Measurements from ENCODE around the gene FGF21.
"Not testable (repeated sequence)": the region's sequence is repeated elsewhere in the genome, so short reads cannot be mapped to it uniquely, and the experiment has no call there.

The FGF21 gene

DNA sequence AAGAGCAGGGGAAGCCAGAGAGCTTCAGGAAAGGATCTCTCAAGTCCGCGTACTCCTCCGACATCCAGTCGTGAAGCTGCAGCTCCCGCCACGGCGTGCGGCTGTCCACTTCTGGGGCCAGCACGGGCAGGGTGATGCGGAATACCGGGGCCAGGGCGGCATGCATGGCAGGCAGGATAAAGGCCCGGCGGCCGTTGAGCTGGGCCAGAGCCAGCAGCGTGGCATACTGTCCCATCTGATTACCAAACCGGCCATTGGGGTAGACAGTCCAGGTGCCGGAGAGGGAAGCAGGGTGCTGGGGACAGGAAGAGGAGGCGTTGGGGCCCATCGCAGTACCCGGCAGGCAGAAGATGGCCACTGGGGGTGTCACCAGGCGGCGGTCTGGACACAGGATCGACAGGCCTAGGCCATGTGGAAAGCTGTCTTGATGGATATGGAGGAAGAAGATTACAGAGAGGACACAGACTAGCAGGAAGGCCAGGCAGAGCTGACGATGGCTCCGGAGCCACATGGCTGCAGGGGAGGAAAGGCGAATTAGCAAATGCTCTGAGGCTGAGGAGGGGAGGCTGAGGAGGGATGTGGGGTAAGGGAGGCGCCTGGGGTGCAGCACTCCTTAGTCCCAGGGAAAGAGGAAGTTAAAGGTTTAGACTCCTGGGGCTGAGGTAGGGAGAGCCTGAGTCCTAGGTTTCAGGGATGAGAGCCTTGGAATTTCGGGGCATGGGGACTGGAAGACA, 4.4 kb upstream of the FGF21 start:
- no peak overlapping the region for H3K9ac ChIP-seq (ENCODE audit: low read length)
- H3K27me3 ChIP-seq (ENCODE audit: control insufficient read depth, insufficient read depth, low read length), result peaks cover 12% of the 10 kb centered on the region
- H3K4me1 ChIP-seq (ENCODE audit: control insufficient read depth, insufficient read depth, low read length), result no peaks in the 10 kb centered on the region
- H3K4me3 ChIP-seq (ENCODE audit: low read length), result no peak overlapping the region
- H3K27ac ChIP-seq (ENCODE audit: low read depth, low read length), result no peak overlapping the region
- H3K36me3 ChIP-seq (ENCODE audit: control insufficient read depth, insufficient read depth, low read length), result no peaks in the 10 kb centered on the region

DNA sequence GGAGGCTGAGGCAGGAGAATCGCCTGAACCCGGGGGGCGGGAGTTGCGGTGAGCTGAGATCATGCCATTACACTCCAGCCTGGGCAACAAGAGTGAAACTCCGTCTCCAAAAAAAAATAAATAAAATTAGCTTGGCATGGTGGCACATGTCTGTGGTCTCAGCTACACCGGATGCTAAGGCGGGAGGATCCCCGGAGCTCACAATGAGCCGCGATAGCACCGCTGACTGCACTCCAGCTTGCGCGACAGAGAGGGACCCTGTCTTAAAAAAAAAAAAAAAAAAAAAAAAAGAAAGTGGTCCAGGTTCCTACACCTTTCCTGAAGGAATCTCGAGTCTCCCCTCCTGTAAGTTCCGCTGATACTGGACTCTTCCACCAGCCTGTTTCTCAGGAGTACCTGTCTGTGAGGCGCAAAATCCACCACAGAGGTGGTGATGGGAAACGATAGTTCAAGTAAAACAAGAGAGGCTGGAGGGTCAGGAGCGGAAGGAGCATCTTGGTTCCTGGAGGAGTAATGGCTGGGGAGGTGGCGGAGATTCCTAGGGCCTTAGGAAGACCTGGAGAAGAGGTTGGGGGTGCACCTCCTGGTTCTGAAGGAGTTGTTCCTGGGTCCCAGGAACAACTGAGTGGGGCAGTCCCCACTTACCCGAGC, 3.4 kb upstream of the FGF21 start:
- no peaks in the 10 kb centered on the region for H3K4me1 ChIP-seq (ENCODE audit: control insufficient read depth, insufficient read depth, low read length)
- no peak overlapping the region for H3K27ac ChIP-seq (ENCODE audit: low read depth, low read length)
- H3K4me3 ChIP-seq (ENCODE audit: low read length), result peak overlapping the region; percentile 55
- H3K9ac ChIP-seq (ENCODE audit: low read length), result no peak overlapping the region
- no peaks in the 10 kb centered on the region for H3K36me3 ChIP-seq (ENCODE audit: control insufficient read depth, insufficient read depth, low read length)
- peaks cover 10% of the 10 kb centered on the region for H3K27me3 ChIP-seq (ENCODE audit: control insufficient read depth, insufficient read depth, low read length)

DNA sequence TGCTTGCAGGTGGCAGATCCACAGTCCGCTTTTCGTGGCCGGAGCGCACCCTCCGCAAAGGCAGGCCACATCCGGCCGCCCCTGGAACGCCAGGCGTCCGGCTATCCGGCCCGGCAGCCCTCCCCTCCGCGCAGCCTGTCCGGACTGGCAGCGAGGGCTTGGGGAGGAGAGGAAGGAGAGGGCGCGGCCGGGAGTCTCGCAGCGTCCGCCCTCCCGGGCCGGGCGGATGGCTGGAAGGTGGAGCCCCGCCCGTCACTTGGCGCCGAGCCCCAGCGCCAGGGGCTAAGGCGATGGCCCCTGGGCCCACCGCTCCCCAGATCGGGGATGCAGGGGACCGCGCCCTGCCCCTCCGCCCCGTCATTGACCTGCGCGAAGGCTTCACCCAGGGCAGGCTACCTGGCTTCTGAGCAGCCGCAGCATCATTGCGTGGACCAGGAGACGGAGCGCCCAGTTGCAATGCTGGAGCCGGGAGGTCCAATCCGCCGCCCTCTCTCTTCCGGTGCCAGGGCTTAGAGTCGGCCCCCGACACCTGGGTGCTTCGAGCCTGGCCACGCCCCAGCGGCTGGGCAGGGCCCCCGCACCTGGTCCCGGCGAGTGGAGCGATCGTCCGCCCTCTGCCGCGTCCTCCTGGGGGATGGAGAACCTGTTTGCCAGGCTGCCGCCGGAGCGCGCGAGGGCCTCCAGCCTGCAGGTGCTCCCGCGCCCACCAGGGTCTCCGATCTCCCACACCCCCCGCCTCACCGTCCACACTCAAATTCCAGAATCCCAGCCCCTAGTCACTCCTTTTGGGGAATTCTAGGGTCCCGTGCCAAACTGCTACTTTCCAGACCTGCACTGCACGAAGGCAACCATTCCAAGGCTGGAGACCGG, 2.6 kb upstream of the FGF21 start, which contains the start of gene FUT1:
TSS of gene FUT1 (minus strand) at position 146 of the 870 bp plus-strand sequence. CDS start 1,360 bp downstream, outside the sequence.
- H3K27me3 ChIP-seq (ENCODE audit: control insufficient read depth, insufficient read depth, low read length), result peaks cover 10% of the 10 kb centered on the region
- no peak within 1 kb of the TSS for H3K9ac ChIP-seq (ENCODE audit: low read length)
- H3K4me3 ChIP-seq (ENCODE audit: low read length), result peak within 1 kb of the TSS; percentile 55
- H3K4me1 ChIP-seq (ENCODE audit: control insufficient read depth, insufficient read depth, low read length), result no peaks in the 10 kb centered on the region
- H3K27ac ChIP-seq (ENCODE audit: low read depth, low read length), result no peak within 1 kb of the TSS
- no peaks in the 10 kb centered on the region for H3K36me3 ChIP-seq (ENCODE audit: control insufficient read depth, insufficient read depth, low read length)

DNA sequence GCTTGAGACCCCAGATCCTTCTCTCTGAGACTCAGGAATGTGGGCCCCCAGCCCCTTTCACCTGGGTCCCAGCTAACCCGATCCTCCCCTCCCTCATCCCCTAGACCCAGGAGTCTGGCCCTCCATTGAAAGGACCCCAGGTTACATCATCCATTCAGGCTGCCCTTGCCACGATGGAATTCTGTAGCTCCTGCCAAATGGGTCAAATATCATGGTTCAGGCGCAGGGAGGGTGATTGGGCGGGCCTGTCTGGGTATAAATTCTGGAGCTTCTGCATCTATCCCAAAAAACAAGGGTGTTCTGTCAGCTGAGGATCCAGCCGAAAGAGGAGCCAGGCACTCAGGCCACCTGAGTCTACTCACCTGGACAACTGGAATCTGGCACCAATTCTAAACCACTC, 463 bp downstream of the FGF21 start:
- no peaks in the 10 kb centered on the region for H3K4me1 ChIP-seq (ENCODE audit: control insufficient read depth, insufficient read depth, low read length)
- H3K36me3 ChIP-seq (ENCODE audit: control insufficient read depth, insufficient read depth, low read length), result no peaks in the 10 kb centered on the region

DNA sequence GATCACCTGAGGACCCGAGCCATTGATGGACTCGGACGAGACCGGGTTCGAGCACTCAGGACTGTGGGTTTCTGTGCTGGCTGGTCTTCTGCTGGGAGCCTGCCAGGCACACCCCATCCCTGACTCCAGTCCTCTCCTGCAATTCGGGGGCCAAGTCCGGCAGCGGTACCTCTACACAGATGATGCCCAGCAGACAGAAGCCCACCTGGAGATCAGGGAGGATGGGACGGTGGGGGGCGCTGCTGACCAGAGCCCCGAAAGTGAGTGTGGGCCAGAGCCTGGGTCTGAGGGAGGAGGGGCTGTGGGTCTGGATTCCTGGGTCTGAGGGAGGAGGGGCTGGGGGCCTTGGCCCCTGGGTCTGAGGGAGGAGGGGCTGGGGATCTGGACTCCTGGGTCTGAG, 888 bp downstream of the FGF21 start:
- peaks cover 5% of the 10 kb centered on the region for H3K27me3 ChIP-seq (ENCODE audit: control insufficient read depth, insufficient read depth, low read length)
- no peak overlapping the region for H3K4me3 ChIP-seq (ENCODE audit: low read length)
- no peaks in the 10 kb centered on the region for H3K36me3 ChIP-seq (ENCODE audit: control insufficient read depth, insufficient read depth, low read length)
- no peak overlapping the region for H3K9ac ChIP-seq (ENCODE audit: low read length)
- H3K4me1 ChIP-seq (ENCODE audit: control insufficient read depth, insufficient read depth, low read length), result no peaks in the 10 kb centered on the region
- no peak overlapping the region for H3K27ac ChIP-seq (ENCODE audit: low read depth, low read length)

More for the DNA sequence above, 463 bp downstream of the FGF21 start:
- no peak overlapping the region for H3K4me3 ChIP-seq (ENCODE audit: low read length)
- no peak overlapping the region for H3K27ac ChIP-seq (ENCODE audit: low read depth, low read length)
- peaks cover 9% of the 10 kb centered on the region for H3K27me3 ChIP-seq (ENCODE audit: control insufficient read depth, insufficient read depth, low read length)
- H3K9ac ChIP-seq (ENCODE audit: low read length), result no peak overlapping the region

DNA sequence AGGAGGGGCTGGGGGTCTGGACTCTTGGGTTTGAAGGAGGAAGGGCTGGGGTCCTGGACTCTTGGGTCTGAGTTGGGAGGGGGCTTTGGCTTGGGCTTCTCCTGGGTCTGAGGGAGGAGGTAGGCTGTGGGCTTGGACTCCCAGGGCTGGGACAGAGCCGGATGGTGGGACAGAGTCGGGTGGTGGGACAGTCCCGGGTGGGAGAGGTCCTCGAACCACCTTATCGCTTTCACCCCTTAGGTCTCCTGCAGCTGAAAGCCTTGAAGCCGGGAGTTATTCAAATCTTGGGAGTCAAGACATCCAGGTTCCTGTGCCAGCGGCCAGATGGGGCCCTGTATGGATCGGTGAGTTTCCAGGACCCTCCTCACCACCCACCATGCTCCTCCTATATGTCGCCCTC, 1.4 kb downstream of the FGF21 start:
- Histone ChIP-seq H3K27ac (ENCODE audit: low read depth, low read length) (no peak overlapping the region), H3K4me3 (ENCODE audit: low read length) (no peak overlapping the region), H3K9ac (ENCODE audit: low read length) (no peak overlapping the region), H3K4me1 (ENCODE audit: control insufficient read depth, insufficient read depth, low read length) (no peaks in the 10 kb centered on the region), H3K27me3 (ENCODE audit: control insufficient read depth, insufficient read depth, low read length) (peaks cover 4% of the 10 kb centered on the region), H3K36me3 (ENCODE audit: control insufficient read depth, insufficient read depth, low read length) (no peaks in the 10 kb centered on the region)

DNA sequence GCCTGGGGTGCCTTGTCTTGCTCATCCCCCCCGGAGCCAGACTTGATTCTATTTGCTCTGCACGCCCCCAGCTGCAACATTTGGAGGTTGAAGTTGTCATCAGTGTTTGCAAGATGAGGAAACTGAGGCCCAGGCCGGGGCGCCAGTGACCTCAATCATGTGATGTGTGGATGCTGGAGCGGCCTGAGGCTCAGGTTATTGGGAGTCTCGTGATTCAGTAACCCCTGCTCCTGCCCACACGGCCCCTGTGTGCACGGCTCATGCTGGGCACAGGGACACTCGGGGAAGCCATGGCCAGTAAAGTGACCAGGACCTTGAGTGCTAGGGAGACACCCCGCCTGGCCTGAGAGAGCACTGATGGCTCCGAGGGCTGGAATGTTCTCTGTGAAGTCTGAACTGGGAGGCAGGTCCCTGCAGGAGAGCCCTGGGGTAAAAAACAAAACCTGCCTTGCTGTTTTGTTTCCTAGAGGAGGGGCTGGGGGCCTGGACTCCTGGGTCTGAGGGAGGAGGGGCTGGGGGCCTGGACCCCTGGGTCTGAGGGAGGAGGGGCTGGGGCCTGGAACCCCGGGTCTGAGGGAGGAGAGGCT, 1.9 kb downstream of the FGF21 start:
- H3K27me3 ChIP-seq (ENCODE audit: control insufficient read depth, insufficient read depth, low read length), result peaks cover 2% of the 10 kb centered on the region
- H3K27ac ChIP-seq (ENCODE audit: low read depth, low read length), result no peak overlapping the region
- no peaks in the 10 kb centered on the region for H3K36me3 ChIP-seq (ENCODE audit: control insufficient read depth, insufficient read depth, low read length)
- no peak overlapping the region for H3K4me3 ChIP-seq (ENCODE audit: low read length)
- no peak overlapping the region for H3K9ac ChIP-seq (ENCODE audit: low read length)
- H3K4me1 ChIP-seq (ENCODE audit: control insufficient read depth, insufficient read depth, low read length), result no peaks in the 10 kb centered on the region

DNA sequence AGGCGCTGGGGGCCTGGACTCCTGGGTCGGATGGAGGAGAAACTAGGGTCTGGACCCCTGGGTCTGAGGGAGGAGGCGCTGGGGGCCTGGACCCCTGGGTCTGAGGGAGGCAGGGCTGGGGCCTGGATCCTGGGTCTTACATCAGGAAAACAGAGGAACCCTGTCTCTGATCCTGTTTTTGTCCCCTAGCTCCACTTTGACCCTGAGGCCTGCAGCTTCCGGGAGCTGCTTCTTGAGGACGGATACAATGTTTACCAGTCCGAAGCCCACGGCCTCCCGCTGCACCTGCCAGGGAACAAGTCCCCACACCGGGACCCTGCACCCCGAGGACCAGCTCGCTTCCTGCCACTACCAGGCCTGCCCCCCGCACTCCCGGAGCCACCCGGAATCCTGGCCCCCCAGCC, 2.4 kb downstream of the FGF21 start:
- Histone ChIP-seq H3K27ac (ENCODE audit: low read depth, low read length) (no peak overlapping the region), H3K36me3 (ENCODE audit: control insufficient read depth, insufficient read depth, low read length) (no peaks in the 10 kb centered on the region), H3K9ac (ENCODE audit: low read length) (no peak overlapping the region), H3K4me3 (ENCODE audit: low read length) (no peak overlapping the region), H3K4me1 (ENCODE audit: control insufficient read depth, insufficient read depth, low read length) (no peaks in the 10 kb centered on the region), H3K27me3 (ENCODE audit: control insufficient read depth, insufficient read depth, low read length) (peaks cover 4% of the 10 kb centered on the region)

DNA sequence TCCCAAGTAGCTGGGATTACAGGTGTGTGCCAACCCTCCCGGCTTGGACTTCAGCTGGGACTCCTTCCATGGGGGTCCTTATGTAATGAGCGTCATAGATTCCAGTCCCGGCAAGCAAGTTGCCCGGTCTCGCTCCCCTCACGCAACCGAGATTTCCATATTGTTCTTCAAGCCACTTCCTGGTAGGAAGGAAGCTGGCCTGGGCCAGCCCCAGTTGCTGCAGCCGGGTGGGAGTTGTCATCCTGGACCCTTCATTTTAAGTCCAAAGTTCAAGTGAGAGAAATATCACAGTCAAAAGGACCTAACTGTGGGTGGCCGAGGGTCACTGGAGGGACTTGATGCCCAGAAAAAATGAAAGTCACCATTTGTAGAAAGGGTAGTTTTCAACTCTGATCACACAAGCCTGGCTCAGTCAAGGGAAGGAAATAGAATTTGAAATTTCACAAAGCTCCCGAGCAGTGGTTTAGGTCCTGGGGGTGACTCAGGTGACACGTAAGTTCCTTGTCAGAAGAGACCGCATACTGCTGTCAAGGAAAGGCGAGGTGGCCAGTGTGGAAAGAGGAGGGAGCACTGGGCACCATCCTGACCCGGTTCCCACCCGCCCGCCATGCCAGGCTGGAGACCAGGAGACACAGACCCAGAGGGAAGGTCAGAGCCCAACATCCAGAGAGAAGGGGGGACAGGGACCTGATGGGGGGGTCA, 5.3 kb downstream of the FGF21 start:
- Histone ChIP-seq H3K9ac (ENCODE audit: low read length) (no peak overlapping the region), H3K27ac (ENCODE audit: low read depth, low read length) (no peak overlapping the region), H3K27me3 (ENCODE audit: control insufficient read depth, insufficient read depth, low read length) (peaks cover 4% of the 10 kb centered on the region), H3K4me1 (ENCODE audit: control insufficient read depth, insufficient read depth, low read length) (no peaks in the 10 kb centered on the region), H3K4me3 (ENCODE audit: low read length) (no peak overlapping the region), H3K36me3 (ENCODE audit: control insufficient read depth, insufficient read depth, low read length) (no peaks in the 10 kb centered on the region)

DNA sequence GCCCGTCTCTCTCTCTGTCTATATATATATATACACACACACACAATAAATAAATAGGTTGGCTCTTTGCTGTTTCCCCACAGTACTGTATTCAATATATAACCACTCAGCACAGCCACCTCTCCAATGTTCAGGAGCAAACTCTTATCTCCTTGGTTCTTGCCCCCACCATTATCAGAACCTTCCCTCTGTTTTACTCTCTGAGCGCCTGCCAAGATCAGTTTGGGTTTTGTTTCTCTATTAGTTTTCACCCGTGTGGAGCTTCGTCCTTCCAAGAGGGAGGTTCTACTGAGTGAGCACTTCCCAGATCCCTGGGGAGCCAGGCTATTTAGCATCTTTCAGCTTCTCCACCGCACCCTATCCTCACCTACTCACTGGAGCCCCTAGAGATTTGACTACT, 10.5 kb downstream of the FGF21 start:
- not testable (repeated sequence) for H3K4me3 ChIP-seq (ENCODE audit: low read length); H3K36me3 ChIP-seq (ENCODE audit: control insufficient read depth, insufficient read depth, low read length); H3K9ac ChIP-seq (ENCODE audit: low read length); H3K27ac ChIP-seq (ENCODE audit: low read depth, low read length); H3K27me3 ChIP-seq (ENCODE audit: control insufficient read depth, insufficient read depth, low read length); H3K4me1 ChIP-seq (ENCODE audit: control insufficient read depth, insufficient read depth, low read length)

DNA sequence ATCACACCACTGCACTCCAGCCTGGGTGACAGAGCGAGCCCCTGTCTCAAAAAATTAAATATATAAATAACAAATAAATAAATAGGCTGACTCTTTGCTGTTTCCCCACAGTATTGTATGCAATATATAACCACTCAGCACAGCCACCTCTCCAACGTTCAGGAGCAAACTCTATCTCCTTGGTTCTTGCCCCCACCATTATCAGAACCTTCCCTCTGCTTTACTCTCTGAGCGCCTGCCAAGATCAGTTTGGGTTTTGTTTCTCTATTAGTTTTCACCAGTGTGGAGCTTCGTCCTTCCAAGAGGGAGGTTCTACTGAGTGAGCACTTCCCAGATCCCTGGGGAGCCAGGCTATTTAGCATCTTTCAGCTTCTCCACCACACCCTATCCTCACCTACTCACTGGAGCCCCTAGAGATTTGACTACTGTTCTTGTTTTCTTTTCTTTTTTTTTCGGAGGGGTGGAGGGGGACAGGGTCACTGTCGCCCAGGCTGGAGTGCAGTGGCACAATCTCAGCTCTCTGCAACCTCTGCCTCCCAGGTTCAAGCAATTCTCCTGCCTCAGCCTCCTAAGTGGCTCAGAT, 12.9 kb downstream of the FGF21 start:
- not testable (repeated sequence) for H3K9ac ChIP-seq (ENCODE audit: low read length); H3K4me1 ChIP-seq (ENCODE audit: control insufficient read depth, insufficient read depth, low read length); H3K36me3 ChIP-seq (ENCODE audit: control insufficient read depth, insufficient read depth, low read length); H3K4me3 ChIP-seq (ENCODE audit: low read length); H3K27me3 ChIP-seq (ENCODE audit: control insufficient read depth, insufficient read depth, low read length); H3K27ac ChIP-seq (ENCODE audit: low read depth, low read length)
